Measurements from ENCODE around the gene DGCR8.

DNA sequence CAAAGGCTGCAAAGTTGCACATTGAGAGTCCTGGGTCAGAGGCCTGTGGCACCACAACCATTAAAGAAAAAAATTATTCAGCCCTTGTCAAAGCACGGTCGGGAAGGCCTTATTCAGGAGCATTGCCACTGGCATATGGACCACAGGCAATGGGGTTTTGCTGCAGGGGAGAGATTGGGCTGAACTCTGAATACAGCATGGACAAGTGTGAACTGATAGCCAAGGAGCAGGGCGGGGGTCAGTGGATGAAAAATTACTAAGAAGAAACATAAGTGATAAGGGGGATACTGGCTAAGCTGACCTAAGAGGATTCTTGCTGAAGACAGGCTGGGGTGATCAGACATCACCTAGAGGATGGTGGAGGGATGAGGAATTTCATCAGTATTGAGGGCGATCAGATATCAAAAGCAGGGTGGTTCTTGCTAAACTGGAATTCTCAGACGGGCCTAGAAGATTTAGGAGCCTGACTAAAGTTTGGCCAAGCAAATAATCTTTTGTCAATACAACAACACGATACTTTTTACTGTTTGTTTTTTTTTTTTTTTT lies 3.3 kb upstream of the DGCR8 start:
- TF ChIP-seq, protein P1, sequence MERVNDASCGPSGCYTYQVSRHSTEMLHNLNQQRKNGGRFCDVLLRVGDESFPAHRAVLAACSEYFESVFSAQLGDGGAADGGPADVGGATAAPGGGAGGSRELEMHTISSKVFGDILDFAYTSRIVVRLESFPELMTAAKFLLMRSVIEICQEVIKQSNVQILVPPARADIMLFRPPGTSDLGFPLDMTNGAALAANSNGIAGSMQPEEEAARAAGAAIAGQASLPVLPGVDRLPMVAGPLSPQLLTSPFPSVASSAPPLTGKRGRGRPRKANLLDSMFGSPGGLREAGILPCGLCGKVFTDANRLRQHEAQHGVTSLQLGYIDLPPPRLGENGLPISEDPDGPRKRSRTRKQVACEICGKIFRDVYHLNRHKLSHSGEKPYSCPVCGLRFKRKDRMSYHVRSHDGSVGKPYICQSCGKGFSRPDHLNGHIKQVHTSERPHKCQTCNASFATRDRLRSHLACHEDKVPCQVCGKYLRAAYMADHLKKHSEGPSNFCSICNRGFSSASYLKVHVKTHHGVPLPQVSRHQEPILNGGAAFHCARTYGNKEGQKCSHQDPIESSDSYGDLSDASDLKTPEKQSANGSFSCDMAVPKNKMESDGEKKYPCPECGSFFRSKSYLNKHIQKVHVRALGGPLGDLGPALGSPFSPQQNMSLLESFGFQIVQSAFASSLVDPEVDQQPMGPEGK (CRISPR knock-in tag; IDR thresholded peaks at IDR 0.05; ENCODE audit: borderline replicate concordance): no peak
- TF ChIP-seq ZNF565 (CRISPR knock-in tag; conservative IDR thresholded peaks at IDR 0.05; ENCODE audit: low read depth) (no peak), ZFP30 (CRISPR knock-in tag; IDR thresholded peaks at IDR 0.05) (no peak), RARB (CRISPR knock-in tag; IDR thresholded peaks at IDR 0.05) (no peak), ESRRG (CRISPR knock-in tag; IDR thresholded peaks at IDR 0.05) (no peak), PPARA (CRISPR knock-in tag; IDR thresholded peaks at IDR 0.05; ENCODE audit: borderline replicate concordance) (no peak), TCF4 (CRISPR knock-in tag; IDR thresholded peaks at IDR 0.05; ENCODE audit: borderline replicate concordance) (no peak), ZNF70 (CRISPR knock-in tag; IDR thresholded peaks at IDR 0.05) (no peak), ARNTL (CRISPR knock-in tag; IDR thresholded peaks at IDR 0.05; ENCODE audit: borderline replicate concordance, low read depth) (no peak), OSR1 (CRISPR knock-in tag; IDR thresholded peaks at IDR 0.05) (no peak), BACH2 (CRISPR knock-in tag; IDR thresholded peaks at IDR 0.05; ENCODE audit: borderline replicate concordance) (no peak)
- TF ChIP-seq, protein P2, sequence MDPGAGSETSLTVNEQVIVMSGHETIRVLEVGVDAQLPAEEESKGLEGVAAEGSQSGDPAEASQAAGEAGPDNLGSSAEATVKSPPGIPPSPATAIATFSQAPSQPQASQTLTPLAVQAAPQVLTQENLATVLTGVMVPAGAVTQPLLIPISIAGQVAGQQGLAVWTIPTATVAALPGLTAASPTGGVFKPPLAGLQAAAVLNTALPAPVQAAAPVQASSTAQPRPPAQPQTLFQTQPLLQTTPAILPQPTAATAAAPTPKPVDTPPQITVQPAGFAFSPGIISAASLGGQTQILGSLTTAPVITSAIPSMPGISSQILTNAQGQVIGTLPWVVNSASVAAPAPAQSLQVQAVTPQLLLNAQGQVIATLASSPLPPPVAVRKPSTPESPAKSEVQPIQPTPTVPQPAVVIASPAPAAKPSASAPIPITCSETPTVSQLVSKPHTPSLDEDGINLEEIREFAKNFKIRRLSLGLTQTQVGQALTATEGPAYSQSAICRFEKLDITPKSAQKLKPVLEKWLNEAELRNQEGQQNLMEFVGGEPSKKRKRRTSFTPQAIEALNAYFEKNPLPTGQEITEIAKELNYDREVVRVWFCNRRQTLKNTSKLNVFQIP (CRISPR knock-in tag; IDR thresholded peaks at IDR 0.05; ENCODE audit: borderline replicate concordance, low read depth): no peak

All from SK-N-SH treated with all-trans-retinoic acid at 6 μM for 48 hours (cell line).